ENCODE data around the gene MREG.
A peak's percentile ranks its signal among the peaks of the same experiment; 100 is the strongest.

MREG gene

GRCh38 chr2:215941726-215942125 lies 71.6 kb downstream of the MREG start:
- DNase-seq (ENCODE audit: extremely low read depth, low read depth): no peak
- TF ChIP-seq CTCF (IDR thresholded peaks at IDR 0.05; ENCODE audit: low read depth, low read length): no peak

GRCh38 chr2:215940645-215941184 lies 72.6 kb downstream of the MREG start:
- no peak for TF ChIP-seq CTCF (IDR thresholded peaks at IDR 0.05; ENCODE audit: low read depth, low read length)
- DNase-seq (ENCODE audit: extremely low read depth, low read depth): no peak

- TF ChIP-seq CTCF (IDR thresholded peaks at IDR 0.05; ENCODE audit: low read depth, low read length): no peak
- DNase-seq (ENCODE audit: extremely low read depth, low read depth): no peak
Observed at GRCh38 chr2:215937190-215937589, 76.2 kb downstream of the MREG start.

GRCh38 chr2:215933151-215933550 lies 80.2 kb downstream of the MREG start:
- TF ChIP-seq CTCF (IDR thresholded peaks at IDR 0.05; ENCODE audit: low read depth, low read length): no peak
- DNase-seq (ENCODE audit: extremely low read depth, low read depth): no peak

- peak; percentile 35 for DNase-seq (ENCODE audit: extremely low read depth, low read depth)
- peak; percentile 96 for TF ChIP-seq CTCF (IDR thresholded peaks at IDR 0.05; ENCODE audit: low read depth, low read length)
Observed at GRCh38 chr2:215931256-215931903, 82.0 kb downstream of the MREG start.

- no peak for DNase-seq (ENCODE audit: extremely low read depth, low read depth)
Observed at GRCh38 chr2:215930505-215931253, 82.7 kb downstream of the MREG start.

More at GRCh38 chr2:215930505-215931253, 82.7 kb downstream of the MREG start:
- no peak for TF ChIP-seq CTCF (IDR thresholded peaks at IDR 0.05; ENCODE audit: low read depth, low read length)
